H9 (cell line): ENCODE results near the gene CEP83. TPM values are rescaled to one million over a fixed set of nuclear protein-coding genes. Genes with fewer than 3 reads are reported as not detected.
"Not testable (repeated sequence)": the region's sequence is repeated elsewhere in the genome, so short reads cannot be mapped to it uniquely, and the experiment has no call there.

Source experiments
- DNase-seq: peaks from one replicate; pipeline ENCODE4 v3.0.0-alpha.2; 2017
- H2AFZ ChIP-seq: one replicate; pipeline ENCODE4 v1.6.1; 2013; ENCODE audit warnings: mild to moderate bottlenecking, low read length, control low read depth, moderate library complexity
- H2AK5ac ChIP-seq: 2 replicates; pipeline ENCODE4 v1.6.1; 2013; ENCODE audit warnings: low read length, control low read depth, mixed read lengths; ENCODE audit not compliant: insufficient read length
- H2BK120ac ChIP-seq: one replicate; pipeline ENCODE4 v1.6.1; 2013; ENCODE audit warnings: low read depth, mild to moderate bottlenecking, low read length, control low read depth, inconsistent platforms; ENCODE audit not compliant: poor library complexity, severe bottlenecking
- H2BK12ac ChIP-seq: 2 replicates; pipeline ENCODE4 v1.6.1; 2013; ENCODE audit warnings: low read length, control low read depth, mixed read lengths, low read depth; ENCODE audit not compliant: insufficient read length
- H2BK15ac ChIP-seq: 2 replicates; pipeline ENCODE4 v1.6.1; 2013; ENCODE audit warnings: low read depth, low read length, control low read depth
- H2BK20ac ChIP-seq: one replicate; pipeline ENCODE4 v1.6.1; 2013; ENCODE audit warnings: low read depth, mild to moderate bottlenecking, low read length, control low read depth, inconsistent platforms; ENCODE audit not compliant: poor library complexity, severe bottlenecking
- H2BK5ac ChIP-seq: 2 replicates; pipeline ENCODE4 v1.6.1; 2013; ENCODE audit warnings: low read length, control low read depth, mixed read lengths; ENCODE audit not compliant: insufficient read length
- H3K14ac ChIP-seq: 2 replicates; pipeline ENCODE4 v1.6.1; 2013; ENCODE audit warnings: low read length, control low read depth; ENCODE audit not compliant: insufficient read depth
- H3K18ac ChIP-seq: 2 replicates; pipeline ENCODE4 v1.6.1; 2013; ENCODE audit warnings: low read depth, mild to moderate bottlenecking, mixed read lengths, low read length, control low read depth; ENCODE audit not compliant: insufficient read length
- H3K23ac ChIP-seq: 2 replicates; pipeline ENCODE4 v1.6.1; 2013; ENCODE audit warnings: low read length, control low read depth, mixed read lengths, low read depth; ENCODE audit not compliant: insufficient read length
- H3K23me2 ChIP-seq: 2 replicates; pipeline ENCODE4 v1.6.1; 2013; ENCODE audit warnings: low read depth, mild to moderate bottlenecking, mixed read lengths, low read length, control low read depth; ENCODE audit not compliant: insufficient read length, poor library complexity, severe bottlenecking
- H3K27ac ChIP-seq: 2 replicates; pipeline ENCODE4 v1.5.1; 2013; ENCODE audit warnings: low read length, control low read depth, mixed read lengths, low read depth; ENCODE audit not compliant: insufficient read length
- H3K27me3 ChIP-seq: 2 replicates; pipeline ENCODE4 v1.6.1; 2013; ENCODE audit warnings: low read length, control low read depth, inconsistent platforms; ENCODE audit not compliant: insufficient read depth
- H3K4ac ChIP-seq: 2 replicates; pipeline ENCODE4 v1.6.1; 2013; ENCODE audit warnings: low read depth, mild to moderate bottlenecking, control low read depth, inconsistent platforms, low read length, moderate library complexity
- H3K4me1 ChIP-seq: 2 replicates; pipeline ENCODE4 v1.6.1; 2013; ENCODE audit warnings: low read length, control low read depth, inconsistent platforms; ENCODE audit not compliant: insufficient read depth
- H3K4me2 ChIP-seq: 2 replicates; pipeline ENCODE4 v1.6.1; 2013; ENCODE audit warnings: low read length, control low read depth, mixed read lengths; ENCODE audit not compliant: insufficient read length, insufficient read depth
- H3K56ac ChIP-seq: 2 replicates; pipeline ENCODE4 v1.6.1; 2013; ENCODE audit warnings: low read depth, mild to moderate bottlenecking, mixed read lengths, low read length, control low read depth; ENCODE audit not compliant: insufficient read length
- H3K79me1 ChIP-seq: 2 replicates; pipeline ENCODE4 v1.6.1; 2013; ENCODE audit warnings: low read depth, mild to moderate bottlenecking, moderate library complexity, low read length, control low read depth, inconsistent platforms; ENCODE audit not compliant: insufficient read depth, poor library complexity, severe bottlenecking
- H3K79me2 ChIP-seq: 2 replicates; pipeline ENCODE4 v1.6.1; 2013; ENCODE audit warnings: low read length, control low read depth, inconsistent platforms; ENCODE audit not compliant: insufficient read depth
- H3K9ac ChIP-seq: 2 replicates; pipeline ENCODE4 v1.6.1; 2013; ENCODE audit warnings: low read length, control low read depth, mixed read lengths; ENCODE audit not compliant: insufficient read length; ENCODE audit errors: extremely low read depth
- H3K9me3 ChIP-seq: one replicate; pipeline ENCODE4 v1.6.1; 2013; ENCODE audit warnings: low read depth, low read length, inconsistent platforms; ENCODE audit not compliant: control insufficient read depth
- H3T11ph ChIP-seq: one replicate; pipeline ENCODE4 v1.6.1; 2013; ENCODE audit warnings: mild to moderate bottlenecking, low read length, control low read depth, inconsistent platforms
- H4K20me1 ChIP-seq: one replicate; pipeline ENCODE4 v1.6.1; 2013; ENCODE audit not compliant: control insufficient read depth, insufficient read length, insufficient read depth
- H4K5ac ChIP-seq: 2 replicates; pipeline ENCODE4 v1.6.1; 2013; ENCODE audit warnings: low read depth, mild to moderate bottlenecking, mixed read lengths, low read length, control low read depth; ENCODE audit not compliant: insufficient read length
- H4K8ac ChIP-seq: replicated peaks from 2 replicates; pipeline ENCODE4 v1.6.1; 2013; ENCODE audit warnings: low read length, control low read depth, mixed read lengths, low read depth; ENCODE audit not compliant: insufficient read length
- H4K91ac ChIP-seq: 2 replicates; pipeline ENCODE4 v1.6.1; 2013; ENCODE audit warnings: low read depth, mild to moderate bottlenecking, moderate library complexity, mixed read lengths, low read length, control low read depth; ENCODE audit not compliant: insufficient read length
- H3K27ac Mint-ChIP-seq, 3 experiments: 2 replicates in 2 of 3; 3 replicates in 1 of 3; pipeline ENCODE4 v1.8.0; 2020 to 2021; ENCODE audit warnings: mixed read lengths in 3 of 3, mild to moderate bottlenecking in 1 of 3, moderate library complexity in 1 of 3
- H3K27me3 Mint-ChIP-seq: 2 replicates; pipeline ENCODE4 v1.8.0; 2021; ENCODE audit warnings: low read depth, mild to moderate bottlenecking, moderate library complexity, mixed read lengths
- H3K36me3 Mint-ChIP-seq, 3 experiments: 2 replicates in 2 of 3; 3 replicates in 1 of 3; pipeline ENCODE4 v1.8.0; 2020 to 2021; ENCODE audit warnings: low read depth in 3 of 3, mixed read lengths in 3 of 3; ENCODE audit not compliant: insufficient read depth in 1 of 3
- H3K4me1 Mint-ChIP-seq, 2 experiments: 2 replicates each; pipeline ENCODE4 v1.8.0; 2020; ENCODE audit warnings: mixed read lengths in 2 of 2
- H3K4me3 Mint-ChIP-seq, 2 experiments: 2 replicates in 1 of 2; 3 replicates in 1 of 2; pipeline ENCODE4 v1.8.0; 2020 to 2021; ENCODE audit warnings: mild to moderate bottlenecking in 2 of 2, mixed read lengths in 2 of 2, moderate library complexity in 1 of 2
- H3K9me3 Mint-ChIP-seq, 2 experiments: 2 replicates in 1 of 2; 3 replicates in 1 of 2; pipeline ENCODE4 v1.8.0; 2020; ENCODE audit warnings: mild to moderate bottlenecking in 2 of 2, mixed read lengths in 2 of 2, moderate library complexity in 1 of 2
- CTCF ChIP-seq: fragments of 200-600 bp; sonication (generic); conservative IDR thresholded peaks from 3 replicates; pipeline ENCODE4 v1.8.0; 2021; ENCODE audit warnings: antibody characterized with exemption, mild to moderate bottlenecking
- WGBS: extraction: QIAGEN DNeasy Blood & Tissue Kit; methylation state at CpG from one replicate; pipeline ENCODE4 v1.1.7; 2013; ENCODE audit warnings: missing lambda C conversion rate, low lambda C conversion rate, mixed read lengths; ENCODE audit not compliant: insufficient read length; ENCODE audit errors: extremely low coverage; 5-methylcytosine and 5-hydroxymethylcytosine counted together
- total RNA-seq: library from RNA; stranded (reverse); gene quantifications from 2 replicates; pipeline ENCODE4 v1.2.1, GENCODE V29; 2021

The CEP83 gene
- total RNA-seq, 1 experiment from 2014 or later: 26.5 TPM

GRCh38 chr12:94426049-94426448 lies 33.6 kb downstream of the CEP83 start:
- TF ChIP-seq CTCF: no peak
- Histone ChIP-seq H3T11ph (no peak overlapping the region), H4K8ac (no peak overlapping the region), H2BK120ac (no peak overlapping the region), H3K27ac (peak overlapping the region; percentile 94), H2BK15ac (no peak overlapping the region), H3K27me3 (no peaks in the 10 kb centered on the region), H2BK12ac (no peak overlapping the region), H3K14ac (no peak overlapping the region), H3K79me2 (peaks cover 9% of the 10 kb centered on the region; the same call in 1 of the 2 replicates), H3K23ac (no peak overlapping the region), H3K9ac (no peak overlapping the region), H2BK20ac (no peak overlapping the region), H3K4me2 (no peak overlapping the region), H3K56ac (no peak overlapping the region), H3K18ac (no peak overlapping the region), H3K4me1 (peaks cover 9% of the 10 kb centered on the region), H2AFZ (no peak overlapping the region), H3K9me3 (peaks cover 18% of the 10 kb centered on the region), H2BK5ac (peak overlapping the region; percentile 97), H4K91ac (no peak overlapping the region), H3K4ac (no peak overlapping the region), H4K5ac (no peak overlapping the region), H4K20me1 (no peaks in the 10 kb centered on the region), H2AK5ac (no peak overlapping the region), H3K79me1 (peaks cover 4% of the 10 kb centered on the region), H3K23me2 (no peaks in the 10 kb centered on the region)
- Mint-ChIP-seq H3K9me3 (peaks cover 53 to 57% of the 10 kb centered on the region in 2 experiments), H3K4me3 (peak overlapping the region in 1 of 2 experiments; percentile 44; a peak in 2 of 5 replicates), H3K36me3 (peaks cover 41 to 63% (median 46%) of the 10 kb centered on the region in 3 experiments), H3K27ac (peak overlapping the region; percentile 59 to 93 (median 93)), H3K27me3 (no peaks in the 10 kb centered on the region), H3K4me1 (peaks cover 49 to 54% of the 10 kb centered on the region in 2 experiments)
- no CpG with 5 or more reads among the region's 3 CpGs for WGBS
- DNase-seq: no peak

- H2AK5ac ChIP-seq: peak overlapping the region; percentile 68
- H3K56ac ChIP-seq, H3K27ac ChIP-seq, H3K27ac Mint-ChIP-seq, H3K23ac ChIP-seq, H3K4me1 ChIP-seq, H3K27me3 Mint-ChIP-seq, H3K9ac ChIP-seq, H4K20me1 ChIP-seq, H4K8ac ChIP-seq, H3K4me2 ChIP-seq, H2BK5ac ChIP-seq, H2BK15ac ChIP-seq, H2BK20ac ChIP-seq, DNase-seq, H3K27me3 ChIP-seq, H3T11ph ChIP-seq, H3K79me1 ChIP-seq, H3K14ac ChIP-seq, H3K4ac ChIP-seq, H3K79me2 ChIP-seq, H2BK12ac ChIP-seq, H4K91ac ChIP-seq, H3K18ac ChIP-seq, H4K5ac ChIP-seq, H2AFZ ChIP-seq, H3K23me2 ChIP-seq: not testable (repeated sequence)
- H3K9me3 ChIP-seq: peaks cover 18% of the 10 kb centered on the region
- Mint-ChIP-seq H3K4me3 (peak overlapping the region; percentile 46 to 65; a peak in 3 of 5 replicates), H3K36me3 (peaks cover 38 to 52% (median 41%) of the 10 kb centered on the region in 3 experiments), H3K4me1 (peaks cover 42 to 43% of the 10 kb centered on the region in 2 experiments), H3K9me3 (peaks cover 46 to 47% of the 10 kb centered on the region in 2 experiments)
- peak overlapping the region; percentile 23 for H2BK120ac ChIP-seq
- whole genome bisulfite sequencing: 100% methylated on average over 1 of the region's 5 CpGs
Observed at GRCh38 chr12:94424830-94425229, 34.8 kb downstream of the CEP83 start.
